Activated CD8-positive, alpha-beta memory T cell treated with anti-CD3 and anti-CD28 coated beads for 1 hour (primary cell): ENCODE results near the gene DGCR8.

Source experiments
- DNase-seq, 2 donors: peaks; one replicate each; pipeline ENCODE4 v3.0.0-alpha.2; 2020; ENCODE audit warnings: low read depth in 1 of 2; ENCODE audit errors: extremely low read depth in 1 of 2

DGCR8 gene

DNA sequence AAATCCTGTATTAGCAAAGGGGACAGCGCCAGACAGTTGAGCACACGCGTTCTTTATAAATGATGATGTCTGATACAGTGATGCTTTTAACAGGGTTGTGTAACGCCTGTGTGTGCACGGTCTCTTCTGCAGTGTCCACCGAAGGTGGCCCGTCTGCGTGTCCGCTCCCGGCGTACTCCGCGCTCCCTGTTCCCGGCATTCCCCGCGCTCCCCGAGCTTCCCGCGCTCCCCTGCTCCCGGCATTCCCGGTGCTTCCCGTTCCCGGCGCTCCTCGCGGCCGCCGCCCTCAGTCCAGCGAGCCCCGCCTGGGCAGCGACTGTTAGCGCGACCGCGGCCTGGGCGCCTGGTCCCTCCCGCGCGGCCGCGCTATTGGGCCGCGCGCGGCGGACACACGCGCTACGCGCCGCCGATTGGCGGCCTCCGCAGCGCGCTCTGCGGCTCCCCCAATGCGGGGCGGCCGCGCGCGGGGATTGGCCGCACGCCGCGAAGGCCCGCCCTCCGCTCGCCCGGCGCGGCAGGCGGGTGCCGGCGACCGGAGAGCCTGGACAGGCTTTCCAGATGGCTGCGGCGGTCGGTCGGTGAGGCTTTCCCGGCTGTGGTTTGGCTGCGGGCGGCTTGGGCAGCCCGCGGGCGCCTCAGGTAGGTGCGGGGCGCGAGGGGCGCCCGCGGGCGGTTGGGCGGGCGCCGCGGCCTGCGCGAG is at the start of gene DGCR8:
Gene DGCR8 (plus strand): TSS at position 497 of the 700 bp plus-strand sequence. CDS start 5,723 bp downstream, outside the sequence.
- peak in 1 of 2 donors; percentile 54 for DNase-seq

- no peak for DNase-seq
These were observed 48.2 kb upstream of the DGCR8 start for GRCh38 chr22:20031732-20032406.

GRCh38 chr22:20032407-20032991 is 47.5 kb upstream of the DGCR8 start:
- no peak for DNase-seq

DNA sequence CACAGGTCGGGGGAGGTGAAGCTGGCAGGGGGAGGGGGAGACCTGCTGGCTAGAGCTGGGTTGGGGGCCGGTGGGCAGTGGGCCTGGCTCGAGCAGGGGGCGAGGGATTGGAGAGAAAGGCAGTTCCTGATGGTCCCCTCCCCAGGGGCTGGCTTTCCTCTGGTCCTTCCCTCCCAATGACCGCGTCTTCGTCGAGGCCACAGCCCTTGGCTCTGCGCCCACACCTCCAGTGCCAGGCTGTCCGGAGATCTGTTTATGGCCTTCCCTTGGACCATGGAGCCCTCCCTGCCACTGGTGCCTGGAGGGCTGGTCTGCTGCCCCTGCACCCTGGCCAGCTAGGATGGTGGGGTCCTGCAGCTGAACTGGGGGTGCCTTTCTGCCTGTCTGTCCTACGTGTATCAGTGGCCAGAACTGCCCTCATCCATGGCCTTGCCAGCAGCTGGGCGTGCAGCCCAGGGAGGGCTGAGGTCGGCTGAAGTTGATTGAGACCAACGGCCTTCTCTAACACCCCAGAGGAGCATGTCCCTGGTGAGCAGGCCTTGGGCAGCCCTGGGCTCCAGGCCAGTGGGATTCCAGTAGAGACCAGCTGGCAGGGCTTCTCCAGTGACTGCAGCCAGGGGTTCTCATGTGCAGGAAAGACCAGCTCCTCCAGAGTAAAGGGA is 46.9 kb upstream of the DGCR8 start:
- DNase-seq = no peak

GRCh38 chr22:20034143-20034542 is 45.9 kb upstream of the DGCR8 start:
- DNase-seq = no peak

DNA sequence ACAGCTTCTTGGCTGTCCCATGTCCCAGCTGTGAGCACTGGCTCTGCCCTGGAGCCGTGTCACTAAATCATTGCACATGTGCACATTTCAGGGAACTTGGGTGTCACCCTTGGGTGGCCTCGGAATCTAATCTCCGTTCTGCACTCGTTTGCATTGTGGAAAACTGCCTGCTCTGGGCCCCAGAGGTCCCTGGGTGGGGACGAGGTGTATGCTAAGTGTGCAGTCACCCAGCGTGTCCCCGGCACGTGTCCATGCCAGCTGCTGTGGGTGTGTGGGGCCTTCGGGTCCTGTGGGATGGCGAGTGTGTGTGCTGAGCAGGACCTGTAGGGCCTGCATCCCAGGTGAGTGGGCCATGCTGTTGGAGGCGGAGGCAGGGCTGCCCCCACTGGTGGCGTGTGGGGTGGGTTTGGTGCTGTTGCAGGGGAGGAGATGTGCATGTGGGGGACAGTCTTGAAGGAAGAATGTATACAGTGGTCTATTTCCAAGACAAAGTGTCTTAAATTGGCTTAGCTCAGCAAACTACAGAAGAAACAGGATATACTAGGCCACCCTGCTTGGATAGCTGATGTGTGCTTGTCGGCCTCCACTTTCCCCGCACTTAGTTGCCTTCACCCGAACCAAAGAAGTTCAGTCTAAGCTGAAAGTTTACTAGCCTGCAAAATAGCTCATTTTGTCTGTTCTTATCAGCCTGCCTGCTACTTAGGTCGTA is 44.5 kb upstream of the DGCR8 start:
- DNase-seq = no peak

GRCh38 chr22:20036084-20036482 is 44.0 kb upstream of the DGCR8 start:
- DNase-seq = no peak

DNA sequence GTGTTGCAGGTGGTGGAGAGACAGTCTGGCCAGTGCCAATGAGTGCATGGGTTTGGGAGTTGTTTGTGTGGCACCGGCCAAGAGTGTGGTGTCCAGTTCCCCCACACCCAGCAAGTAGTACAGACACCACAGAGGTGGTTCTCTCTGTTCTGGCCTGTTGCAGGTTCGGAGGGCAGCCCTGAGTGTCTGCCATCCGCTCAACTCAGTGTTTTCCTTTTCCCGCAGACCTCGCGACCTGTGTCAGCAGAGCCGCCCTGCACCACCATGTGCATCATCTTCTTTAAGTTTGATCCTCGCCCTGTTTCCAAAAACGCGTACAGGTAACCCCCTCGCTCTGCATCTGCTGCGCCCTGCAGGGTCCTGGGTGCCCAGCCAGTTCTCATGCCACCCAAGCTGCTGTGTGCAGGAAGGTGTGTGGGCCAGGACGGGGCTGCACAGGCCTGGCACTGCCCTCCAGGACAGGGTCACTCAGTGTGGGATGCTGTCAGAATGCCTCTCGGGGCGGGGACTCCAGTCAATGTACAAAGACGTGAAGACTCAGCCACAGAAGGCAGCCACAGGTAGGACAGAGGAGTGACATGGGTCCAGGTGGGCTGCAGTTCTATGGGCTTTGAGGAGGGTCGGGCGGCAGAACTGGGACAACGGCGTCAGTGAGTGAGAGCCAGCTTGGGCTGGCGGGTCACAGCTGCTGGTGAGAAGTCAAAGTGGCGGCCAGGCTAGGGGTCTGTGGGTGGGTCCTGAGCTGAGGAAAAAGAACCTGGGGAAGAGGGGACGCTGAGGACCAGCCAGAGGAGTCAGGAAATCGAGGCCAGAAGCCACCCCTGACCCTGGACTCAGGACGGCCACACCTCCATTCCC is 43.3 kb upstream of the DGCR8 start:
- no peak for DNase-seq

DNA sequence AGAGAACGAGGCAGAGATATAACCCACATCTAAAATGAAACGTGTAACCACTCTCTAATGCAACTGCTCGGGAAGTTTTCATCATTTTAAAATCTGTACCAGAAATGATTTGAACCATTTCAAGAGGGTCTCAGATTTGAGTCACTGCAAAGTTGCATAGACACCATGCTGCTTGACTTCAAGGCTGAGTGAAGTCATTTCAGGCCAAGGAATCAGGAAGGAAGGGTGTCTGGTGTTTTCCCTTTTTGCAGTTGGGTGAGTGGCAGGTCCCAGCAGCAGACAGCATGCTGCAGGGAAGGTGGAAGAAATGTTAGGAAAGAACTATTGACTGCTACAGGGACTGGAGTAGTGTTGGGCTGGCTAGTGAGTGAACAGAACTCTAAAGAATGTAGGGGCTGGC is 42.6 kb upstream of the DGCR8 start:
- no peak for DNase-seq

GRCh38 chr22:20038574-20038973 is 41.5 kb upstream of the DGCR8 start:
- DNase-seq = no peak

DNA sequence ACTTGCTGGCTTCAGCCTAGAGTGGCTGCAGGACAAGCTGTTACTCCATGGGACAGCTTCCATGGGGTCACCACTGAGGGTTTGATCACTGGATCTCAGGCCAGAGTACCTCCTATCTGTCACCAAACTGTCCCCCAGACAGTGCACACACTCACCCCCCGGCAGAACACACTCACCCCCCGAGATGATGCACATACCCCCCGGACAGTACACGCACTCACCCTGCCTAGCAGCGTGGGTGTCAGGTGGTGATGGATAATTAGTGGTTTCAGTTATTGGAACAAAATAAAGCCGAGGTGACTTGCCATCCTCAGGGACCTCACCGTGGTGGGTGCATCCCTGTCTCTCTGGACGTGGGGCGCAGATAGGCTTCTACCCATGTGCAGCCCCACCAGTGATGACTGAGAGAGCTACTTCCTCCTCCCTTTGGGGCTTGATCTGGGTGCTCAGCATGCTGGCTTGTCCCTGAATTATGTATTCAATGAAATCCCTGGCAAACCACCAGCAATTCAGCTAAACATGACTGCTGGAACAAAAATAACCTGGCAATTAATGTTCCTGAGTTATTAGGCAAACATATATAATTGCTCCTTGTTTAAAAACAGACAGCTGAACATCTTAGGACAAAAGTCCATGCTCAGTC is 40.2 kb upstream of the DGCR8 start:
- no peak for DNase-seq

- no peak for DNase-seq
These were observed 39.5 kb upstream of the DGCR8 start for GRCh38 chr22:20040327-20041200.

GRCh38 chr22:20043057-20043996 is 36.7 kb upstream of the DGCR8 start:
- DNase-seq = no peak

GRCh38 chr22:20043997-20044342 is 36.1 kb upstream of the DGCR8 start:
- DNase-seq = no peak

- no peak for DNase-seq
These were observed 35.4 kb upstream of the DGCR8 start for GRCh38 chr22:20044495-20045151.

DNA sequence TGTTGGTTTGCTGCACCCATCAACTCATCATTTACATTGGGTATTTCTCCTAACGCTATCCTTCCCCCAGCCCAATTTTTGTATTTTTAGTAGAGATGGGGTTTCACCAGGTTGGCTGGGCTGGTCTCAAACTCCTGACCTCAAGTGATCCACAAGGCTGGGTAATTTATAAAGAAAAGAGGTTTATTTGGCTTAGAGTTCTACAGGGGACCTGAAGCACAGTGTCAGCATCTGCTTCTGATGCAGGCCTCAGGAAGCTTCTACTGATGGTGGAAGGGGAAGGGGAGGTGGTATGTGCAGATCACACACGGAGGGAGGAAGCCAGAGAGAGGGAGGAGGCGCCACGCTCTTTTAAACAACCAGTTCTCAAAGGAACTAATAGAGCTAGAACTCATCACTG is 33.3 kb upstream of the DGCR8 start:
- DNase-seq = no peak

GRCh38 chr22:20051927-20052308 is 28.1 kb upstream of the DGCR8 start:
- DNase-seq = no peak
